Posterior vena cava (tissue), 2 donors: ENCODE data around the gene RSPH10B2. TPM values are rescaled to one million over a fixed set of nuclear protein-coding genes. Genes with fewer than 3 reads are reported as not detected.
"Not testable (repeated sequence)": the region's sequence is repeated elsewhere in the genome, so short reads cannot be mapped to it uniquely, and the experiment has no call there.

Experiments used
- DNase-seq: peaks from one replicate; pipeline ENCODE4 v3.0.0-alpha.2; 2020; ENCODE audit warnings: low spot score
- intact Hi-C, 2 donors: fragments of 100-400 bp; cut with DNase I; formaldehyde crosslinking; loops; one replicate each; pipeline versions ENCODE4 v1.14.1 to v1.14.2; 2022 to 2023
- long read RNA-seq, 2 donors: library from polyadenylated mRNA; unstranded; transcript quantifications; one replicate each; pipeline ENCODE4 v2.0.0, GENCODE V29; 2020 to 2021
- total RNA-seq, 2 donors: library from RNA; stranded (reverse); fragmentation: NEBNext Ultra II Directional; extraction: Animal tissue kit (Norgen Biotek cat#: 25700); gene quantifications; one replicate each; pipeline ENCODE4 v1.2.1, GENCODE V29; 2021
- donor health status: DM: yes; HTN: yes; CAD: no.
- donor health status: DM: yes; HTN: yes; CAD: no.

The RSPH10B2 gene
- total RNA-seq, result under 1 TPM in 1 of 2 donors, not detected in 1; 0.33 TPM
- long read RNA-seq, donor 1, result 0 reads
- long read RNA-seq, donor 2, result 0 reads

GRCh38 chr7:6753964-6754363 lies at the start of gene RSPH10B2:
Gene RSPH10B2 (plus strand): TSS chr7:6754103. CDS start chr7:6757678, 3,575 bp downstream.
- intact Hi-C loops, DNase-seq: not testable (repeated sequence)

GRCh38 chr7:6705959-6706665 lies 47.8 kb upstream of the RSPH10B2 start:
- intact Hi-C loops, result no loop called here
- DNase-seq, result peak; percentile 83

- intact Hi-C loops, result no loop called here
- DNase-seq, result peak; percentile 99
Observed at GRCh38 chr7:6706666-6707407, 47.1 kb upstream of the RSPH10B2 start, which contains the start of gene ZNF12. Gene ZNF12 (minus strand): TSS chr7:6706947. CDS start chr7:6705173, 1,774 bp downstream.

- DNase-seq, result no peak
- intact Hi-C loops, result no loop called here
Observed at GRCh38 chr7:6708304-6708703, 45.6 kb upstream of the RSPH10B2 start.

- intact Hi-C loops, result no loop called here
Observed at GRCh38 chr7:6709808-6710207, 44.1 kb upstream of the RSPH10B2 start.

GRCh38 chr7:6714360-6714759 lies 39.5 kb upstream of the RSPH10B2 start:
- DNase-seq, result no peak
- intact Hi-C loops, result no loop called here

More at GRCh38 chr7:6709808-6710207, 44.1 kb upstream of the RSPH10B2 start:
- no peak for DNase-seq

- DNase-seq, intact Hi-C loops: not testable (repeated sequence)
Observed at GRCh38 chr7:6715898-6716297, 38.0 kb upstream of the RSPH10B2 start.

GRCh38 chr7:6718124-6718523 lies 35.8 kb upstream of the RSPH10B2 start:
- intact Hi-C loops, result no loop called here
- no peak for DNase-seq

GRCh38 chr7:6724351-6724750 lies 29.6 kb upstream of the RSPH10B2 start:
- intact Hi-C loops, DNase-seq: not testable (repeated sequence)

- no peak for DNase-seq
- intact Hi-C loops, result no loop called here
Observed at GRCh38 chr7:6725003-6725402, 28.9 kb upstream of the RSPH10B2 start.

GRCh38 chr7:6726341-6726740 lies 27.6 kb upstream of the RSPH10B2 start:
- intact Hi-C loops, DNase-seq: not testable (repeated sequence)

- intact Hi-C loops, result no loop called here
- DNase-seq, result no peak
Observed at GRCh38 chr7:6727663-6728062, 26.2 kb upstream of the RSPH10B2 start.

- intact Hi-C loops, DNase-seq: not testable (repeated sequence)
Observed at GRCh38 chr7:6728893-6729491, 24.9 kb upstream of the RSPH10B2 start.

GRCh38 chr7:6729492-6730342 lies 24.2 kb upstream of the RSPH10B2 start:
- intact Hi-C loops, result no loop called here
- peak; percentile 98 for DNase-seq

- no peak for DNase-seq
- intact Hi-C loops, result no loop called here
Observed at GRCh38 chr7:6730343-6730633, 23.6 kb upstream of the RSPH10B2 start.

GRCh38 chr7:6738415-6738814 lies 15.5 kb upstream of the RSPH10B2 start:
- intact Hi-C loops, DNase-seq: not testable (repeated sequence)

- intact Hi-C loops, DNase-seq: not testable (repeated sequence)
Observed at GRCh38 chr7:6744410-6745100, 9.3 kb upstream of the RSPH10B2 start.

GRCh38 chr7:6749335-6749734 lies 4.6 kb upstream of the RSPH10B2 start:
- DNase-seq, intact Hi-C loops: not testable (repeated sequence)

- intact Hi-C loops, DNase-seq: not testable (repeated sequence)
Observed at GRCh38 chr7:6750173-6750572, 3.7 kb upstream of the RSPH10B2 start.
